H1 (cell line): Measurements from ENCODE around the gene CEP83.

Experiments used
- ATF2 ChIP-seq: IDR thresholded peaks from 2 replicates; pipeline ENCODE4 v1.6.1; 2012; ENCODE audit warnings: low read length, inconsistent platforms
- CHD7 ChIP-seq: fragments of 300-600 bp; sonication (generic); IDR thresholded peaks from 2 replicates; pipeline ENCODE4 v1.7.1; 2012; ENCODE audit warnings: low read length, moderate library complexity, mild to moderate bottlenecking, inconsistent platforms; ENCODE audit not compliant: insufficient replicate concordance
- CTCF ChIP-seq, 3 experiments: IDR thresholded peaks; 1 replicate in 2 of 3; 2 replicates in 1 of 3; pipeline versions ENCODE4 v1.5.1 to v1.6.1; 2011; ENCODE audit warnings: low read length in 3 of 3, mild to moderate bottlenecking in 3 of 3, inconsistent platforms in 2 of 3, low read depth in 1 of 3, moderate library complexity in 1 of 3; ENCODE audit not compliant: insufficient read depth in 1 of 3; ENCODE audit errors: control extremely low read depth in 1 of 3
- EP300 ChIP-seq, 2 experiments: IDR thresholded peaks; 1 replicate in 1 of 2; 2 replicates in 1 of 2; pipeline ENCODE4 v1.6.1; 2011 to 2012; ENCODE audit warnings: low read depth in 2 of 2, low read length in 2 of 2, mild to moderate bottlenecking in 2 of 2, borderline replicate concordance in 1 of 2, inconsistent platforms in 1 of 2, moderate library complexity in 1 of 2
- GABPA ChIP-seq: IDR thresholded peaks from 2 replicates; pipeline ENCODE4 v1.6.1; 2011; ENCODE audit warnings: mild to moderate bottlenecking, low read length, moderate library complexity, borderline replicate concordance; ENCODE audit not compliant: insufficient read depth
- JUN ChIP-seq: IDR thresholded peaks from 2 replicates; pipeline ENCODE4 v1.6.1; 2011; ENCODE audit warnings: low read depth, mild to moderate bottlenecking, improper control_type of control experiment, low read length
- KDM4A ChIP-seq: IDR thresholded peaks from one replicate; pipeline ENCODE4 v1.7.1; 2012; ENCODE audit warnings: low read depth, mild to moderate bottlenecking, moderate library complexity, low read length, inconsistent platforms; ENCODE audit not compliant: severe bottlenecking
- POLR2A ChIP-seq, 2 experiments: IDR thresholded peaks; 1 replicate in 1 of 2; 2 replicates in 1 of 2; pipeline ENCODE4 v1.6.1; 2011; ENCODE audit warnings: low read depth in 2 of 2, low read length in 2 of 2, mild to moderate bottlenecking in 2 of 2; ENCODE audit errors: control extremely low read depth in 1 of 2
- RFX5 ChIP-seq: IDR thresholded peaks from 2 replicates; pipeline ENCODE4 v1.6.1; 2011; ENCODE audit warnings: low read depth, low read length, improper control_type of control experiment, borderline replicate concordance
- RXRA ChIP-seq: IDR thresholded peaks from 2 replicates; pipeline ENCODE4 v1.6.1; 2011; ENCODE audit warnings: low read depth, mild to moderate bottlenecking, low read length, moderate library complexity; ENCODE audit not compliant: insufficient read depth
- SIRT6 ChIP-seq: IDR thresholded peaks from one replicate; pipeline ENCODE4 v1.7.1; 2012; ENCODE audit warnings: low read length, inconsistent platforms
- SP1 ChIP-seq: IDR thresholded peaks from 2 replicates; pipeline ENCODE4 v1.6.1; 2011; ENCODE audit warnings: low read depth, low read length
- TAF1 ChIP-seq: IDR thresholded peaks from 2 replicates; pipeline ENCODE4 v1.6.1; 2011; ENCODE audit warnings: mild to moderate bottlenecking, low read depth, low read length

GRCh38 chr12:94495445-94496115 lies 35.9 kb upstream of the CEP83 start:
- TF ChIP-seq CTCF (IDR thresholded peaks at IDR 0.05; ENCODE audit: control extremely low read depth in 1 of 3, insufficient read depth in 1 of 3, low read depth in 1 of 3, low read length in 3 of 3) (no peak), SIRT6 (no peak), SP1 (no peak), CHD7 (no peak), TAF1 (no peak), KDM4A (no peak), ATF2 (no peak), POLR2A (IDR thresholded peaks at IDR 0.05; ENCODE audit: control extremely low read depth in 1 of 2, low read depth in 2 of 2, low read length in 2 of 2) (no peak), RXRA (no peak), JUN (no peak), GABPA (no peak), RFX5 (no peak), EP300 (IDR thresholded peaks at IDR 0.05; ENCODE audit: borderline replicate concordance in 1 of 2, low read depth in 2 of 2, low read length in 2 of 2) (no peak)
